NCI-H446 (cell line): ENCODE results near the gene MARK4.
"Not testable (repeated sequence)": the region's sequence is repeated elsewhere in the genome, so short reads cannot be mapped to it uniquely, and the experiment has no call there.

Experiments used
- DNase-seq, 2 experiments: peaks; one replicate each; lab custom pipeline; 2025; lab: John Stamatoyannopoulos, UW

Gene MARK4

GRCh38 chr19:45250832-45251451 is at the start of gene MARK4:
Gene MARK4, plus strand, starts transcription at chr19:45251271. Its CDS starts 318 bp downstream, at chr19:45251589.
- peak; percentile 26 to 75 for DNase-seq

- no peak for DNase-seq
These were observed 48.4 kb upstream of the MARK4 start for GRCh38 chr19:45202637-45203036.

GRCh38 chr19:45205810-45206209 is 45.3 kb upstream of the MARK4 start:
- no peak for DNase-seq

- DNase-seq: no peak
These were observed 44.7 kb upstream of the MARK4 start for GRCh38 chr19:45206328-45206727.

- peak in 1 of 2 experiments; percentile 15 for DNase-seq
These were observed 39.2 kb upstream of the MARK4 start for GRCh38 chr19:45211751-45212381.

GRCh38 chr19:45213031-45213430 is 38.0 kb upstream of the MARK4 start:
- DNase-seq: no peak

- DNase-seq: no peak
These were observed 35.5 kb upstream of the MARK4 start for GRCh38 chr19:45215391-45216191.

GRCh38 chr19:45216667-45217066 is 34.4 kb upstream of the MARK4 start:
- DNase-seq: no peak

- DNase-seq: no peak
These were observed 33.7 kb upstream of the MARK4 start for GRCh38 chr19:45217193-45217956.

- no peak for DNase-seq
These were observed 33.1 kb upstream of the MARK4 start for GRCh38 chr19:45217957-45218334.

- no peak for DNase-seq
These were observed 32.6 kb upstream of the MARK4 start for GRCh38 chr19:45218426-45218825.

- DNase-seq: no peak
These were observed 31.9 kb upstream of the MARK4 start for GRCh38 chr19:45218911-45219743.

- no peak for DNase-seq
These were observed 28.3 kb upstream of the MARK4 start for GRCh38 chr19:45222724-45223123.

GRCh38 chr19:45223879-45224278 is 27.2 kb upstream of the MARK4 start:
- DNase-seq: no peak

- no peak for DNase-seq
These were observed 26.4 kb upstream of the MARK4 start for GRCh38 chr19:45224645-45225044.

- not testable (repeated sequence) for DNase-seq
These were observed 22.0 kb upstream of the MARK4 start for GRCh38 chr19:45229056-45229455.

GRCh38 chr19:45231891-45232290 is 19.2 kb upstream of the MARK4 start:
- DNase-seq: no peak

- no peak for DNase-seq
These were observed 16.8 kb upstream of the MARK4 start for GRCh38 chr19:45234089-45234869.

GRCh38 chr19:45235485-45235884 is 15.6 kb upstream of the MARK4 start:
- no peak for DNase-seq

GRCh38 chr19:45238556-45238955 is 12.5 kb upstream of the MARK4 start:
- DNase-seq: no peak
